H1 (cell line): Measurements from ENCODE around the gene TRIM75. TPM values are rescaled to one million over a fixed set of nuclear protein-coding genes. Genes with fewer than 3 reads are reported as not detected.

Source experiments
- CTCF ChIA-PET: fragments of 300-600 bp; sonication (Branson Sonifier 250); formaldehyde crosslinking; loops from one replicate; lab custom pipeline; 2021; ENCODE audit not compliant: partially characterized antibody; lab: Charles Lee
- POLR2A ChIA-PET: fragments of 300-600 bp; sonication (Branson Sonifier 250); formaldehyde crosslinking; loops from one replicate; lab custom pipeline; 2021; ENCODE audit warnings: inconsistent platforms; ENCODE audit not compliant: partially characterized antibody; lab: Charles Lee
- DNase-seq, 2 experiments: peaks; one replicate each; pipeline versions ENCODE4 v3.0.0 to v3.0.0-alpha.2; 2010 to 2022; ENCODE audit warnings: low spot score in 2 of 2, low read depth in 1 of 2, mixed read lengths in 1 of 2
- FAIRE-seq: peaks from 2 replicates; lab custom pipeline; 2011; peaks lifted over from hg19 to GRCh38; lab: Jason Lieb, UNC
- H2AFZ ChIP-seq: 2 replicates; pipeline ENCODE4 v1.8.1; 2012; ENCODE audit warnings: low read length, inconsistent platforms
- H2AK5ac ChIP-seq: 2 replicates; pipeline ENCODE4 v1.6.1; 2013; ENCODE audit warnings: low read depth, low read length
- H2BK120ac ChIP-seq: replicated peaks from 2 replicates; pipeline ENCODE3; 2013; ENCODE audit warnings: low read depth, low read length, inconsistent platforms
- H2BK12ac ChIP-seq: 2 replicates; pipeline ENCODE4 v1.6.1; 2013; ENCODE audit warnings: low read depth, low read length
- H2BK15ac ChIP-seq: 2 replicates; pipeline ENCODE4 v1.6.1; 2013; ENCODE audit warnings: low read length
- H2BK20ac ChIP-seq: 2 replicates; pipeline ENCODE4 v1.6.1; 2013; ENCODE audit warnings: low read length
- H2BK5ac ChIP-seq: 2 replicates; pipeline ENCODE4 v1.6.1; 2013; ENCODE audit warnings: low read depth, low read length
- H3K14ac ChIP-seq: 2 replicates; pipeline ENCODE4 v1.6.1; 2013; ENCODE audit warnings: inconsistent platforms; ENCODE audit not compliant: insufficient read length
- H3K18ac ChIP-seq: 2 replicates; pipeline ENCODE4 v1.6.1; 2013; ENCODE audit warnings: low read length; ENCODE audit errors: extremely low read depth
- H3K23ac ChIP-seq: 2 replicates; pipeline ENCODE4 v1.6.1; 2013; ENCODE audit warnings: inconsistent platforms; ENCODE audit not compliant: insufficient read length
- H3K23me2 ChIP-seq: 2 replicates; pipeline ENCODE4 v1.6.1; 2013; ENCODE audit warnings: low read depth, low read length
- H3K27ac ChIP-seq: 2 replicates; pipeline ENCODE4 v1.6.1; 2011; ENCODE audit warnings: low read depth, low read length, inconsistent platforms
- H3K27me3 ChIP-seq, 4 experiments: replicated peaks in 1 of 4; 1 replicate in 1 of 4; 2 replicates in 3 of 4; pipeline versions ENCODE4 v1.6.1 to v1.8.1; 2011 to 2013; ENCODE audit warnings: low read length in 3 of 4, mild to moderate bottlenecking in 3 of 4, inconsistent platforms in 2 of 4, mixed read lengths in 2 of 4, moderate library complexity in 1 of 4; ENCODE audit not compliant: control insufficient read depth in 3 of 4, insufficient read depth in 3 of 4; ENCODE audit errors: extremely low read depth in 1 of 4
- H3K36me3 ChIP-seq, 4 experiments: 2 replicates each; pipeline versions ENCODE4 v1.6.1 to v1.8.1; 2011 to 2013; ENCODE audit warnings: mild to moderate bottlenecking in 4 of 4, low read length in 3 of 4, moderate library complexity in 2 of 4, control low read depth in 1 of 4, inconsistent platforms in 1 of 4; ENCODE audit not compliant: insufficient read depth in 4 of 4, control insufficient read depth in 2 of 4
- H3K4ac ChIP-seq: replicated peaks from 2 replicates; pipeline ENCODE3; 2013; ENCODE audit warnings: low read length, low read depth, mixed read lengths, inconsistent platforms; ENCODE audit not compliant: insufficient read length
- H3K4me1 ChIP-seq, 4 experiments: replicated peaks in 1 of 4; 1 replicate in 1 of 4; 2 replicates in 3 of 4; pipeline versions ENCODE4 v1.6.1 to v1.8.1; 2011 to 2013; ENCODE audit warnings: low read length in 3 of 4, inconsistent platforms in 2 of 4, mixed read lengths in 1 of 4; ENCODE audit not compliant: insufficient read depth in 4 of 4, control insufficient read depth in 3 of 4
- H3K4me2 ChIP-seq, 2 experiments: 2 replicates each; pipeline versions ENCODE4 v1.6.1 to v1.8.1; 2011 to 2013; ENCODE audit warnings: low read depth in 2 of 2, low read length in 2 of 2, control low read depth in 1 of 2, inconsistent platforms in 1 of 2, mild to moderate bottlenecking in 1 of 2; ENCODE audit not compliant: insufficient read depth in 1 of 2
- H3K4me3 ChIP-seq, 4 experiments: fragments of 200-600, 300-600 bp in 1 of 4; sonication (generic), shearing (Covaris generic), sonication (Bioruptor Twin) in 1 of 4; 2 replicates each; pipeline versions ENCODE4 v1.5.1 to v1.8.1; 2011 to 2016; ENCODE audit warnings: low read length in 4 of 4, low read depth in 3 of 4, control low read depth in 2 of 4, inconsistent platforms in 2 of 4, mild to moderate bottlenecking in 2 of 4, mixed read lengths in 1 of 4, moderate library complexity in 1 of 4; ENCODE audit not compliant: insufficient read depth in 2 of 4; ENCODE audit errors: extremely low read depth in 1 of 4
- H3K56ac ChIP-seq: replicated peaks from 2 replicates; pipeline ENCODE3; 2013; ENCODE audit warnings: low read depth, mild to moderate bottlenecking, mixed read lengths, low read length, inconsistent platforms; ENCODE audit not compliant: insufficient read length
- H3K79me1 ChIP-seq: 2 replicates; pipeline ENCODE4 v1.6.1; 2013; ENCODE audit warnings: low read depth, low read length, control low read depth
- H3K79me2 ChIP-seq, 2 experiments: 2 replicates each; pipeline versions ENCODE4 v1.6.1 to v1.8.1; 2012 to 2013; ENCODE audit warnings: low read length in 2 of 2, mild to moderate bottlenecking in 2 of 2, inconsistent platforms in 1 of 2; ENCODE audit not compliant: insufficient read depth in 2 of 2, control insufficient read depth in 1 of 2
- H3K9ac ChIP-seq, 4 experiments: replicated peaks in 1 of 4; 1 replicate in 1 of 4; 2 replicates in 3 of 4; pipeline versions ENCODE4 v1.6.1 to v1.8.1; 2011 to 2013; ENCODE audit warnings: low read depth in 3 of 4, low read length in 3 of 4, control low read depth in 2 of 4, mild to moderate bottlenecking in 2 of 4, moderate library complexity in 2 of 4, inconsistent platforms in 1 of 4; ENCODE audit errors: extremely low read depth in 1 of 4
- H3K9me3 ChIP-seq, 2 experiments: 2 replicates each; pipeline versions ENCODE4 v1.6.1 to v1.8.1; 2012 to 2013; ENCODE audit warnings: mild to moderate bottlenecking in 2 of 2, moderate library complexity in 2 of 2, control low read depth in 1 of 2, inconsistent platforms in 1 of 2, low read depth in 1 of 2, low read length in 1 of 2, mixed read lengths in 1 of 2; ENCODE audit not compliant: insufficient read depth in 2 of 2
- H4K20me1 ChIP-seq, 2 experiments: replicated peaks in 1 of 2; 2 replicates each; pipeline versions ENCODE3 to v1.8.1; 2011 to 2013; ENCODE audit warnings: inconsistent platforms in 2 of 2, low read length in 2 of 2, mild to moderate bottlenecking in 1 of 2; ENCODE audit not compliant: insufficient read depth in 2 of 2, control insufficient read depth in 1 of 2
- H4K5ac ChIP-seq: 2 replicates; pipeline ENCODE4 v1.6.1; 2013; ENCODE audit warnings: low read length, low read depth, mixed read lengths, inconsistent platforms; ENCODE audit not compliant: insufficient read length
- H4K8ac ChIP-seq: 2 replicates; pipeline ENCODE4 v1.8.0; 2013; ENCODE audit warnings: mild to moderate bottlenecking, moderate library complexity, low read length, inconsistent platforms; ENCODE audit not compliant: insufficient read depth; ENCODE audit errors: extremely low read depth
- H4K91ac ChIP-seq: replicated peaks from 2 replicates; pipeline ENCODE3; 2013; ENCODE audit warnings: low read length, mixed read lengths, inconsistent platforms; ENCODE audit not compliant: insufficient read length
- BRCA1 ChIP-seq: IDR thresholded peaks from 2 replicates; pipeline ENCODE4 v1.6.1; 2012; ENCODE audit warnings: low read depth, low read length, improper control_type of control experiment
- CBX8 ChIP-seq: fragments of 300-800, 300-1000 bp; sonication (generic); IDR thresholded peaks from 2 replicates; pipeline ENCODE4 v1.7.1; 2016; ENCODE audit warnings: low read depth, low read length, borderline replicate concordance
- CEBPB ChIP-seq: IDR thresholded peaks from 2 replicates; pipeline ENCODE4 v1.6.1; 2012; ENCODE audit warnings: low read depth, low read length
- CHD1 ChIP-seq: IDR thresholded peaks from 2 replicates; pipeline ENCODE4 v1.6.1; 2012; ENCODE audit warnings: low read depth, low read length, improper control_type of control experiment
- CTBP2 ChIP-seq: IDR thresholded peaks from 2 replicates; pipeline ENCODE4 v1.7.0; 2011; ENCODE audit warnings: borderline replicate concordance, mild to moderate bottlenecking, moderate library complexity, mixed read lengths, low read length; ENCODE audit not compliant: insufficient read depth, insufficient read length
- EP300 ChIP-seq, 2 experiments: IDR thresholded peaks; 1 replicate in 1 of 2; 2 replicates in 1 of 2; pipeline ENCODE4 v1.6.1; 2011 to 2012; ENCODE audit warnings: low read depth in 2 of 2, low read length in 2 of 2, mild to moderate bottlenecking in 2 of 2, borderline replicate concordance in 1 of 2, inconsistent platforms in 1 of 2, moderate library complexity in 1 of 2
- FOSL1 ChIP-seq: IDR thresholded peaks from 2 replicates; pipeline ENCODE4 v1.6.1; 2011; ENCODE audit warnings: mild to moderate bottlenecking, low read depth, low read length, moderate library complexity; ENCODE audit not compliant: insufficient read depth
- NANOG ChIP-seq: IDR thresholded peaks from 2 replicates; pipeline ENCODE4 v1.6.1; 2011; ENCODE audit warnings: low read length, low read depth, mild to moderate bottlenecking, inconsistent platforms; ENCODE audit not compliant: insufficient read depth, poor library complexity, severe bottlenecking
- SAP30 ChIP-seq: fragments of 300-600 bp; sonication (generic); IDR thresholded peaks from 2 replicates; pipeline ENCODE4 v1.7.1; 2012; ENCODE audit warnings: low read length, moderate library complexity, mild to moderate bottlenecking, inconsistent platforms; ENCODE audit not compliant: insufficient read depth, insufficient replicate concordance
- WGBS, 2 experiments: shearing (Covaris generic) in 1 of 2; methylation state at CpG; one replicate each; pipeline versions ENCODE4 v1.1.6 to v1.1.7; 2013 to 2015; ENCODE audit warnings: low lambda C conversion rate in 2 of 2, mixed read lengths in 2 of 2, inconsistent platforms in 1 of 2, low coverage in 1 of 2, missing lambda C conversion rate in 1 of 2; ENCODE audit not compliant: insufficient replicate concordance in 2 of 2, insufficient coverage in 1 of 2, insufficient read length in 1 of 2; ENCODE audit errors: extremely low coverage in 1 of 2, missing lambda C conversion rate in 1 of 2; 5-methylcytosine and 5-hydroxymethylcytosine counted together
- polyA plus RNA-seq, 7 experiments: library from polyadenylated mRNA; depleted of rRNA in 3 of 7; stranded (reverse) in 5 of 7; unstranded in 2 of 7; fragments of >200 nt in 5 of 7; fragments of 200-250 nt in 2 of 7; gene quantifications; 1 replicate in 5 of 7; 2 replicates in 1 of 7; 4 replicates in 1 of 7; pipeline versions ENCODE4 v1.2.1 to v1.2.3, GENCODE V29; 2011 to 2013; ENCODE audit warnings: missing spikeins in 2 of 7, mixed read lengths in 2 of 7
- total RNA-seq: library from RNA; stranded (reverse); fragmentation: NEBNext Ultra II Directional; extraction: Animal tissue kit (Norgen Biotek cat#: 25700); gene quantifications from 2 replicates; pipeline ENCODE4 v1.2.1, GENCODE V29; 2021
- TF ChIP-seq, protein P1 (sequence below): IDR thresholded peaks from 2 replicates; pipeline ENCODE4 v1.6.1; 2012; ENCODE audit warnings: inconsistent platforms
- TF ChIP-seq, protein P2 (sequence below): IDR thresholded peaks from 2 replicates; pipeline ENCODE4 v1.6.1; 2011; ENCODE audit warnings: low read length, improper control_type of control experiment

TRIM75 gene
- total and polyA plus RNA-seq, 2 of the 8 experiments (the other 6 are each of a cell fraction or from before 2014, with no cell fraction given): not detected

GRCh38 chr4:165101641-165102040, 48.0 kb downstream of the TRIM75 start:
- Histone ChIP-seq H2BK15ac (no peak overlapping the region), H4K91ac (no peak overlapping the region), H4K8ac (no peak overlapping the region), H2BK20ac (no peak overlapping the region), H3K18ac (no peak overlapping the region), H3K4ac (no peak overlapping the region), H3K79me2 (no peaks in the 10 kb centered on the region), H4K5ac (no peak overlapping the region), H2BK12ac (no peak overlapping the region), H2BK5ac (no peak overlapping the region), H3K27me3 (no peaks in the 10 kb centered on the region), H3K27ac (no peak overlapping the region), H3K4me3 (no peak overlapping the region), H2AFZ (no peak overlapping the region), H4K20me1 (no peaks in the 10 kb centered on the region), H3K4me1 (no peaks in the 10 kb centered on the region), H3K79me1 (no peaks in the 10 kb centered on the region), H3K36me3 (peaks cover 0 to 11% (median 3%) of the 10 kb centered on the region in 4 experiments; a peak in 2 of 8 replicates), H3K4me2 (no peak overlapping the region), H2AK5ac (no peak overlapping the region), H3K9ac (no peak overlapping the region), H3K14ac (no peak overlapping the region), H3K9me3 (no peaks in the 10 kb centered on the region), H2BK120ac (no peak overlapping the region), H3K23ac (no peak overlapping the region), H3K23me2 (no peaks in the 10 kb centered on the region), H3K56ac (no peak overlapping the region)
- 91% methylated on average over 3 of the region's 3 CpGs; no CpG with 5 or more reads in 1 of the 2 experiments for WGBS, 2 experiments
- peak in 1 of 2 experiments; percentile 28 for DNase-seq
- POLR2A ChIA-PET: no interaction called here
- no peak for FAIRE-seq
- CTCF ChIA-PET: interaction anchor here (0.5 to 1.2 kb wide), 6 partner anchors 12 to 147 kb away, joined by 3 to 4 read pairs (median 3); partner anchors contain the start of gene TMEM192
- TF ChIP-seq CBX8: no peak
- TF ChIP-seq NANOG: no peak
- no peak for TF ChIP-seq CTBP2
- TF ChIP-seq, protein P1, sequence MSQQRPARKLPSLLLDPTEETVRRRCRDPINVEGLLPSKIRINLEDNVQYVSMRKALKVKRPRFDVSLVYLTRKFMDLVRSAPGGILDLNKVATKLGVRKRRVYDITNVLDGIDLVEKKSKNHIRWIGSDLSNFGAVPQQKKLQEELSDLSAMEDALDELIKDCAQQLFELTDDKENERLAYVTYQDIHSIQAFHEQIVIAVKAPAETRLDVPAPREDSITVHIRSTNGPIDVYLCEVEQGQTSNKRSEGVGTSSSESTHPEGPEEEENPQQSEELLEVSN: no peak
- TF ChIP-seq, protein P2, sequence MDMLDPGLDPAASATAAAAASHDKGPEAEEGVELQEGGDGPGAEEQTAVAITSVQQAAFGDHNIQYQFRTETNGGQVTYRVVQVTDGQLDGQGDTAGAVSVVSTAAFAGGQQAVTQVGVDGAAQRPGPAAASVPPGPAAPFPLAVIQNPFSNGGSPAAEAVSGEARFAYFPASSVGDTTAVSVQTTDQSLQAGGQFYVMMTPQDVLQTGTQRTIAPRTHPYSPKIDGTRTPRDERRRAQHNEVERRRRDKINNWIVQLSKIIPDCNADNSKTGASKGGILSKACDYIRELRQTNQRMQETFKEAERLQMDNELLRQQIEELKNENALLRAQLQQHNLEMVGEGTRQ: no peak
- no peak for TF ChIP-seq SAP30
- no peak for TF ChIP-seq EP300 (IDR thresholded peaks at IDR 0.05; ENCODE audit: borderline replicate concordance in 1 of 2, low read depth in 2 of 2, low read length in 2 of 2)
- TF ChIP-seq BRCA1: no peak
- no peak for TF ChIP-seq FOSL1
- TF ChIP-seq CEBPB: no peak
- no peak for TF ChIP-seq CHD1
